GM13976 (cell line): ENCODE data around the gene IL31RA.

Source experiments
- DNase-seq: peaks from one replicate; pipeline ENCODE4 v3.0.0; 2012; ENCODE audit warnings: low spot score
- CTCF ChIP-seq: IDR thresholded peaks from 2 replicates; pipeline ENCODE4 v1.5.1; 2012; ENCODE audit warnings: borderline replicate concordance, mild to moderate bottlenecking; ENCODE audit not compliant: insufficient read depth; ENCODE audit errors: extremely low read depth, missing control alignments, control extremely low read depth
- in situ Hi-C: fragments of 300-500 bp; cut with MboI; formaldehyde crosslinking; loops from one replicate; pipeline ENCODE4 v1.12.0; 2022; ENCODE audit warnings: low sequenced_read_pairs, mixed read lengths, inconsistent platforms; ENCODE audit not compliant: unreplicated experiment

IL31RA gene

GRCh38 chr5:55848783-55849182 lies 2.4 kb upstream of the IL31RA start:
- TF ChIP-seq CTCF = no peak
- in situ Hi-C loops = no loop called here
- no peak for DNase-seq

- no peak for TF ChIP-seq CTCF
- in situ Hi-C loops = no loop called here
- DNase-seq = no peak
Measured at GRCh38 chr5:55851675-55851979, 470 bp downstream of the IL31RA start.

GRCh38 chr5:55852503-55852902 lies 1.3 kb downstream of the IL31RA start:
- no peak for DNase-seq
- in situ Hi-C loops = no loop called here
- no peak for TF ChIP-seq CTCF

GRCh38 chr5:55853041-55853670 lies 2.0 kb downstream of the IL31RA start:
- no peak for TF ChIP-seq CTCF
- no peak for DNase-seq
- in situ Hi-C loops = no loop called here

- no peak for DNase-seq
- in situ Hi-C loops = no loop called here
- no peak for TF ChIP-seq CTCF
Measured at GRCh38 chr5:55853818-55854217, 2.7 kb downstream of the IL31RA start.

- DNase-seq = no peak
- in situ Hi-C loops = no loop called here
- TF ChIP-seq CTCF = no peak
Measured at GRCh38 chr5:55855509-55855908, 4.4 kb downstream of the IL31RA start.
